WTC11 (cell line): ENCODE measurements around the gene GCC1. TPM values are rescaled to one million over a fixed set of nuclear protein-coding genes. Genes with fewer than 3 reads are reported as not detected.

Experiments
- ATAC-seq: fragments of 200-7000 bp; cut with Tn5 transposase; 2 replicates; pipeline ENCODE4 v1.10.0; 2021; ENCODE audit warnings: mild to moderate bottlenecking, moderate library complexity
- CTCF ChIA-PET: fragments of 300-600 bp; sonication (Branson Sonifier 250); formaldehyde crosslinking; loops from one replicate; lab custom pipeline; 2021; ENCODE audit warnings: antibody characterized with exemption; lab: Charles Lee
- POLR2A ChIA-PET: fragments of 350-600 bp; sonication (Branson Sonifier 250); formaldehyde crosslinking; loops from one replicate; lab custom pipeline; 2021; ENCODE audit warnings: antibody characterized with exemption; lab: Charles Lee
- DNase-seq: peaks from one replicate; pipeline ENCODE4 v3.0.0; 2021; ENCODE audit warnings: low spot score
- H3K27ac Mint-ChIP-seq: 2 replicates; pipeline ENCODE4 v1.8.0; 2021; ENCODE audit warnings: mixed read lengths
- H3K27me3 Mint-ChIP-seq: 2 replicates; pipeline ENCODE4 v1.8.0; 2021; ENCODE audit warnings: low read depth, mild to moderate bottlenecking, moderate library complexity, mixed read lengths
- H3K36me3 Mint-ChIP-seq: 2 replicates; pipeline ENCODE4 v1.8.0; 2021; ENCODE audit warnings: mixed read lengths
- H3K4me1 Mint-ChIP-seq: 2 replicates; pipeline ENCODE4 v1.8.0; 2022; ENCODE audit warnings: mixed read lengths
- H3K4me3 Mint-ChIP-seq: 2 replicates; pipeline ENCODE4 v1.8.0; 2021; ENCODE audit warnings: mild to moderate bottlenecking, moderate library complexity, mixed read lengths
- H3K9me3 Mint-ChIP-seq: 2 replicates; pipeline ENCODE4 v1.8.0; 2021; ENCODE audit warnings: mixed read lengths
- FOXP1 ChIP-seq: sonication (generic); formaldehyde crosslinking; IDR thresholded peaks from 2 replicates; pipeline ENCODE4 v1.8.0; 2022; ENCODE audit warnings: missing genetic modification reagents, mild to moderate bottlenecking, moderate library complexity, borderline replicate concordance
- GTF2I ChIP-seq: fragments of 250-450 bp; sonication (Bioruptor Pico); conservative IDR thresholded peaks from 2 replicates; pipeline ENCODE4 v1.4.0; 2021; ENCODE audit warnings: mild to moderate bottlenecking
- HMGA2 ChIP-seq: fragments of 250-450 bp; sonication (Bioruptor Pico); IDR thresholded peaks from 2 replicates; pipeline ENCODE4 v1.4.0; 2021; ENCODE audit warnings: mild to moderate bottlenecking, moderate library complexity
- MXD4 ChIP-seq: fragments of 250-450 bp; sonication (Bioruptor Pico); IDR thresholded peaks from 2 replicates; pipeline ENCODE4 v1.8.0; 2021; ENCODE audit warnings: mild to moderate bottlenecking, moderate library complexity, borderline replicate concordance
- NFE2L1 ChIP-seq: sonication (generic); formaldehyde crosslinking; IDR thresholded peaks from 2 replicates; pipeline ENCODE4 v1.8.1; 2023; ENCODE audit warnings: missing genetic modification reagents
- PRDM15 ChIP-seq: sonication (generic); formaldehyde crosslinking; IDR thresholded peaks from 2 replicates; pipeline ENCODE4 v1.8.0; 2022; ENCODE audit warnings: missing genetic modification reagents
- RORB ChIP-seq: fragments of 250-450 bp; sonication (Bioruptor Pico); IDR thresholded peaks from 2 replicates; pipeline ENCODE4 v1.9.0; 2021; ENCODE audit warnings: mild to moderate bottlenecking
- USF1 ChIP-seq: sonication (generic); formaldehyde crosslinking; IDR thresholded peaks from 2 replicates; pipeline ENCODE4 v1.8.0; 2022; ENCODE audit warnings: mild to moderate bottlenecking, missing genetic modification reagents
- ZMAT4 ChIP-seq: fragments of 250-450 bp; sonication (Bioruptor Pico); IDR thresholded peaks from 2 replicates; pipeline ENCODE4 v1.9.0; 2021; ENCODE audit warnings: mild to moderate bottlenecking
- ZNF263 ChIP-seq: sonication (generic); formaldehyde crosslinking; IDR thresholded peaks from 2 replicates; pipeline ENCODE4 v1.8.1; 2022; ENCODE audit warnings: low read depth, mild to moderate bottlenecking, moderate library complexity, missing genetic modification reagents
- ZNF396 ChIP-seq: fragments of 250-450 bp; sonication (Bioruptor Pico); IDR thresholded peaks from 2 replicates; pipeline ENCODE4 v1.8.0; 2021; ENCODE audit warnings: mild to moderate bottlenecking, moderate library complexity, borderline replicate concordance
- ZNF423 ChIP-seq: fragments of 250-450 bp; sonication (Bioruptor Pico); IDR thresholded peaks from 2 replicates; pipeline ENCODE4 v2.1.2; 2022; ENCODE audit warnings: mild to moderate bottlenecking, moderate library complexity
- ZNF425 ChIP-seq: fragments of 250-450 bp; sonication (Bioruptor Pico); conservative IDR thresholded peaks from 2 replicates; pipeline ENCODE4 v1.9.0; 2021; ENCODE audit warnings: mild to moderate bottlenecking
- ZSCAN18 ChIP-seq: fragments of 250-450 bp; sonication (Bioruptor Pico); IDR thresholded peaks from 2 replicates; pipeline ENCODE4 v2.1.2; 2022; ENCODE audit warnings: mild to moderate bottlenecking, moderate library complexity
- total RNA-seq: library from RNA; stranded (reverse); gene quantifications from 3 replicates; pipeline ENCODE4 v1.2.3, GENCODE V29; 2021
- TF ChIP-seq, protein P1 (sequence below): sonication (generic); formaldehyde crosslinking; IDR thresholded peaks from 2 replicates; pipeline ENCODE4 v1.8.1; 2022; ENCODE audit warnings: mild to moderate bottlenecking, moderate library complexity, missing genetic modification reagents
- TF ChIP-seq, protein P2 (sequence below): fragments of 250-450 bp; sonication (Bioruptor Pico); IDR thresholded peaks from 2 replicates; pipeline ENCODE4 v1.9.0; 2021; ENCODE audit warnings: moderate library complexity, mild to moderate bottlenecking, inconsistent platforms, borderline replicate concordance
- TF ChIP-seq, protein P3 (sequence below): sonication (generic); formaldehyde crosslinking; IDR thresholded peaks from 2 replicates; pipeline ENCODE4 v1.8.0; 2022; ENCODE audit warnings: mild to moderate bottlenecking, missing genetic modification reagents
- TF ChIP-seq, protein P4 (sequence below): sonication (generic); formaldehyde crosslinking; IDR thresholded peaks from 2 replicates; pipeline ENCODE4 v1.8.1; 2022; ENCODE audit warnings: low read depth, mild to moderate bottlenecking, moderate library complexity, missing genetic modification reagents, borderline replicate concordance
- TF ChIP-seq, protein P5 (sequence below): sonication (generic); formaldehyde crosslinking; IDR thresholded peaks from 2 replicates; pipeline ENCODE4 v1.8.1; 2022; ENCODE audit warnings: low read depth, missing genetic modification reagents, borderline replicate concordance

GCC1 gene
- total RNA-seq, 1 experiment from 2014 or later = 13.2 TPM

DNA sequence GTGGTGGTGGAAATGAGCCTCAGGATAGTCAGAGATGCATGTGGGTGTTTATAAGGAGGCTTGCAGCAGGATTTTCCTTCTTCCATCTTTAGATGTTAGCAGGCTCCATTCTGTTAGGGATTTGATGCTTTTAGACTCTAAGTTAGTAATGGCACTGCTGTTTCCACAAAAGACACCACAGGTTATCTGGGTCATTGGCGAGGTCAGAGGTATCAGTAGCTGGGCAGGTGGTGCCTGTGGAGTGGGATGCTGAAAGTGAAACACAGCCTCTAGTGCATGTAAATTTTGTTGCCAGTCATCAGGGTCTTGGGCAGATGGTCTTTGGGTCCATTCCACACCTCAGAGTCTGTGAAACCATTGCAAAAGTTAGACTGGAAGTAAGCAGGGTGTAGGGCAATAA is 33.4 kb upstream of the GCC1 start (continued):
- no peak for TF ChIP-seq ZNF396 (CRISPR knock-in tag)
- no peak for TF ChIP-seq ZNF425 (CRISPR knock-in tag)
- TF ChIP-seq RORB = no peak

GRCh38 chr7:127618042-127618441 is 32.6 kb upstream of the GCC1 start, which contains the start of gene PAX4:
PAX4 (minus strand) TSS chr7:127618142; CDS start chr7:127615928, 2,214 bp downstream.
- ATAC-seq (no peak), DNase-seq (no peak)
- Mint-ChIP-seq H3K4me1 (peaks cover 17% of the 10 kb centered on the region), H3K4me3 (peak within 1 kb of the TSS; percentile 28; the same call in 1 of the 2 replicates), H3K27me3 (peaks cover 92% of the 10 kb centered on the region), H3K36me3 (no peaks in the 10 kb centered on the region), H3K9me3 (no peaks in the 10 kb centered on the region), H3K27ac (no peak within 1 kb of the TSS)
- ChIA-PET POLR2A (no interaction called here), CTCF (interaction anchor here (2.2 to 4.1 kb wide), 2 partner anchors 11 to 30 kb away, joined by 11 to 27 read pairs; partner anchors contain the start of gene ARF5)
- TF ChIP-seq PRDM15 (no peak), FOXP1 (no peak), USF1 (CRISPR knock-in tag) (no peak), ZNF423 (no peak), ZNF263 (no peak), ZMAT4 (no peak), ZSCAN18 (CRISPR knock-in tag) (no peak), MXD4 (no peak), GTF2I (CRISPR knock-in tag) (no peak), ZNF425 (CRISPR knock-in tag) (no peak), HMGA2 (no peak), NFE2L1 (CRISPR knock-in tag) (no peak)
- TF ChIP-seq, protein P1, sequence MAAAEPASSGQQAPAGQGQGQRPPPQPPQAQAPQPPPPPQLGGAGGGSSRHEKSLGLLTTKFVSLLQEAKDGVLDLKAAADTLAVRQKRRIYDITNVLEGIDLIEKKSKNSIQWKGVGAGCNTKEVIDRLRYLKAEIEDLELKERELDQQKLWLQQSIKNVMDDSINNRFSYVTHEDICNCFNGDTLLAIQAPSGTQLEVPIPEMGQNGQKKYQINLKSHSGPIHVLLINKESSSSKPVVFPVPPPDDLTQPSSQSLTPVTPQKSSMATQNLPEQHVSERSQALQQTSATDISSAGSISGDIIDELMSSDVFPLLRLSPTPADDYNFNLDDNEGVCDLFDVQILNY (CRISPR knock-in tag) = no peak
- TF ChIP-seq, protein P2, sequence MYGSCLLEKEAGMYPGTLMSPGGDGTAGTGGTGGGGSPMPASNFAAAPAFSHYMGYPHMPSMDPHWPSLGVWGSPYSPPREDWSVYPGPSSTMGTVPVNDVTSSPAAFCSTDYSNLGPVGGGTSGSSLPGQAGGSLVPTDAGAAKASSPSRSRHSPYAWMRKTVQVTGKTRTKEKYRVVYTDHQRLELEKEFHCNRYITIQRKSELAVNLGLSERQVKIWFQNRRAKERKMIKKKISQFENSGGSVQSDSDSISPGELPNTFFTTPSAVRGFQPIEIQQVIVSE = no peak
- TF ChIP-seq, protein P3, sequence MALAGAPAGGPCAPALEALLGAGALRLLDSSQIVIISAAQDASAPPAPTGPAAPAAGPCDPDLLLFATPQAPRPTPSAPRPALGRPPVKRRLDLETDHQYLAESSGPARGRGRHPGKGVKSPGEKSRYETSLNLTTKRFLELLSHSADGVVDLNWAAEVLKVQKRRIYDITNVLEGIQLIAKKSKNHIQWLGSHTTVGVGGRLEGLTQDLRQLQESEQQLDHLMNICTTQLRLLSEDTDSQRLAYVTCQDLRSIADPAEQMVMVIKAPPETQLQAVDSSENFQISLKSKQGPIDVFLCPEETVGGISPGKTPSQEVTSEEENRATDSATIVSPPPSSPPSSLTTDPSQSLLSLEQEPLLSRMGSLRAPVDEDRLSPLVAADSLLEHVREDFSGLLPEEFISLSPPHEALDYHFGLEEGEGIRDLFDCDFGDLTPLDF (CRISPR knock-in tag) = no peak
- TF ChIP-seq, protein P4, sequence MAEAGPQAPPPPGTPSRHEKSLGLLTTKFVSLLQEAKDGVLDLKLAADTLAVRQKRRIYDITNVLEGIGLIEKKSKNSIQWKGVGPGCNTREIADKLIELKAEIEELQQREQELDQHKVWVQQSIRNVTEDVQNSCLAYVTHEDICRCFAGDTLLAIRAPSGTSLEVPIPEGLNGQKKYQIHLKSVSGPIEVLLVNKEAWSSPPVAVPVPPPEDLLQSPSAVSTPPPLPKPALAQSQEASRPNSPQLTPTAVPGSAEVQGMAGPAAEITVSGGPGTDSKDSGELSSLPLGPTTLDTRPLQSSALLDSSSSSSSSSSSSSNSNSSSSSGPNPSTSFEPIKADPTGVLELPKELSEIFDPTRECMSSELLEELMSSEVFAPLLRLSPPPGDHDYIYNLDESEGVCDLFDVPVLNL = no peak
- TF ChIP-seq, protein P5, sequence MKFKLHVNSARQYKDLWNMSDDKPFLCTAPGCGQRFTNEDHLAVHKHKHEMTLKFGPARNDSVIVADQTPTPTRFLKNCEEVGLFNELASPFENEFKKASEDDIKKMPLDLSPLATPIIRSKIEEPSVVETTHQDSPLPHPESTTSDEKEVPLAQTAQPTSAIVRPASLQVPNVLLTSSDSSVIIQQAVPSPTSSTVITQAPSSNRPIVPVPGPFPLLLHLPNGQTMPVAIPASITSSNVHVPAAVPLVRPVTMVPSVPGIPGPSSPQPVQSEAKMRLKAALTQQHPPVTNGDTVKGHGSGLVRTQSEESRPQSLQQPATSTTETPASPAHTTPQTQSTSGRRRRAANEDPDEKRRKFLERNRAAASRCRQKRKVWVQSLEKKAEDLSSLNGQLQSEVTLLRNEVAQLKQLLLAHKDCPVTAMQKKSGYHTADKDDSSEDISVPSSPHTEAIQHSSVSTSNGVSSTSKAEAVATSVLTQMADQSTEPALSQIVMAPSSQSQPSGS (CRISPR knock-in tag) = no peak
